Stimulated activated naive CD4-positive, alpha-beta T cell treated with Interleukin-2 at 50 U/mL for 16 hours (primary cell): ENCODE results near the gene MBLAC1.

Experiments used
- DNase-seq: peaks from one replicate; lab custom pipeline; 2025; lab: John Stamatoyannopoulos, UW

MBLAC1 gene

GRCh38 chr7:100173806-100174495 lies 47.2 kb downstream of the MBLAC1 start:
- no peak for DNase-seq

GRCh38 chr7:100174582-100174981 lies 47.8 kb downstream of the MBLAC1 start:
- DNase-seq: no peak

- no peak for DNase-seq
Observed at GRCh38 chr7:100175296-100175935, 48.6 kb downstream of the MBLAC1 start.

- no peak for DNase-seq
Observed at GRCh38 chr7:100176096-100177044, 49.6 kb downstream of the MBLAC1 start.

- DNase-seq: peak; percentile 96
Observed at GRCh38 chr7:100177045-100178001, 50.6 kb downstream of the MBLAC1 start, which contains the start of the genes GPC2 and STAG3. GPC2 (minus strand) TSS chr7:100177381; CDS start chr7:100177199, 182 bp downstream. STAG3 (plus strand) TSS chr7:100177918; CDS start chr7:100180557, 2,639 bp downstream.
